ENCODE data around the gene COL19A1.

- TF ChIP-seq CTCF (conservative IDR thresholded peaks at IDR 0.05), result no peak
- TF ChIP-seq EZH2 (IDR thresholded peaks at IDR 0.05; ENCODE audit: low read depth), result no peak
Observed at GRCh38 chr6:70129341-70129740, 263.0 kb downstream of the COL19A1 start.

Measured in PC-9 (cell line).